GM18498 (cell line): ENCODE measurements around the gene GON4L.
"Not testable (repeated sequence)": the region's sequence is repeated elsewhere in the genome, so short reads cannot be mapped to it uniquely, and the experiment has no call there.

Experiments used
- ATAC-seq: cut with Tn5 transposase; IDR thresholded peaks from one replicate; pipeline ENCODE4 v1.9.1; 2021; ENCODE audit warnings: mild to moderate bottlenecking, moderate library complexity; ENCODE audit not compliant: unreplicated experiment

Gene GON4L

DNA sequence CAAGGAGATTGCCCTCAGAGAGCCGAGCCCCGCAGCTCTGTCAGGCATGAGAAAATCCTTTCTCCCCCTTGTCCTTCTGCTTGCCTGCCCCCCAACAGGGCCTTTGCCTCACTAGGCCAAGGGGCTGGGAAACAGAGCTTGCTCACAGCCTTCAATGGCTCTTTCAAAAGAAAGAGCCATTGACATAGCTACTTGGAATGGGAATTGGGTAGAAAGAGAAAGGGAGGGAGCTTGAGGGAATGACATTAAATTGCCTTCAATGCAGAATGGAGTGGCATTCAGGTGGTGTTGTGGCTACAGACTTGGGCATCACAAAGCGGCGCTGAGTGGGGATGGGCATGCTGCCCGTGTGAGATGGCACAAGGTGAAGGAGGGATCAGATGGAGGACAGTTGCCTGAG lies 15.5 kb upstream of the GON4L start:
- no peak for ATAC-seq

- ATAC-seq = no peak
Observed at GRCh38 chr1:155871390-155871789, 14.4 kb upstream of the GON4L start.

DNA sequence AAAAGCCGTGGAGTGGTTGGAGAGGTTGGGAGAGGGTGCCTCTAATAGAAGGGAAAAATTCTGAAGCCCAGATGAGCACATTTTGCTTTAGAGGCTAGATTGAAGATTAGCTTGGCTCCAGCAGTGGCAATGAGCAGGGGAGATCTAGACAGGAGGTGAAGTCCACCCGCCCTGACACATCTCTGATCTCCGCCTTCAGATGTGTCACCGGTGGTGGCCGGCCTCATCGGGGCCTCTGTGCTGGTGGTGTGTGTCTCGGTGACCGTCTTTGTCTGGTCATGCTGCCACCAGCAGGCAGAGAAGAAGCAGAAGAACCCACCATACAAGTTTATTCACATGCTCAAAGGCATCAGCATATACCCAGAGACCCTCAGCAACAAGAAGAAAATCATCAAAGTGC lies 10.8 kb upstream of the GON4L start:
- no peak for ATAC-seq

DNA sequence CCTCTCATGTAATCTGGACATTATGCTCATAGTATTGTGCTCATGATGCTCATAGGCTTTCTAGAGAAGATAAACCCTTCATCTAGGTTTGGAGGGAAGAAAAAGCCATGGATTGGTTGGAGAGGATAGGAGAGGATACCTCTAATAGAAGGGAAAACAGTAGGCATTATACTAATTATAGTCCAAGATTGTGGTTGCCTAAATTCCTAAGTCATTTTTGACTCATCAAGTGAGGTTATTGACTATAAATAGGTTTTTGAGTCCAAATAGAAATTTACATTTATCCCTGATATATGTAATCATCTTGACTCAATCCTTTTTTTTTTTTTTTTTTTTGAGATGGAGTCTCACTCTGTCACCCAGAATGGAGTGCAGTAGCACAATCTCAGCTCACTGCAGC lies 7.4 kb upstream of the GON4L start:
- no peak for ATAC-seq

DNA sequence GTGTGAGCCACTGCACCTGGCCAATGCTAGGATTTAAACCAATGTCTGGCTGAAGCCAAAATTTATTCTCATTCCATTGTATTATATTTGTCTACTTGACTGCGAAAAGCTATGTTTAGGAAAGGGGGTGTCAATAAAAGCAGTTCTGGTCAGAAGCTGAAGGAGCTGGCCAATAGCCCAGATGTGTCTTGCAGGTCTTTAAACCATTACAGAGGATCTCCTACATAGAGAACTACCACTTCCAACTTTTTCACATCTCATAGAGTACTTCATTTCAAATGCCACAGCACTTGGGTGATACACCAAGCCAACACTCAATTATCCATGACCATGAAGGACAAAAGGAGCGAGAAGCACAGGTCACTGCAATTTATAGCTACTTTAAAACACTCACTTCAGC lies 4.9 kb upstream of the GON4L start:
- no peak for ATAC-seq

- ATAC-seq = no peak
Observed at GRCh38 chr1:155860970-155861510, 4.0 kb upstream of the GON4L start.

GRCh38 chr1:155859881-155860871 lies 3.2 kb upstream of the GON4L start:
- peak; percentile 21 for ATAC-seq

DNA sequence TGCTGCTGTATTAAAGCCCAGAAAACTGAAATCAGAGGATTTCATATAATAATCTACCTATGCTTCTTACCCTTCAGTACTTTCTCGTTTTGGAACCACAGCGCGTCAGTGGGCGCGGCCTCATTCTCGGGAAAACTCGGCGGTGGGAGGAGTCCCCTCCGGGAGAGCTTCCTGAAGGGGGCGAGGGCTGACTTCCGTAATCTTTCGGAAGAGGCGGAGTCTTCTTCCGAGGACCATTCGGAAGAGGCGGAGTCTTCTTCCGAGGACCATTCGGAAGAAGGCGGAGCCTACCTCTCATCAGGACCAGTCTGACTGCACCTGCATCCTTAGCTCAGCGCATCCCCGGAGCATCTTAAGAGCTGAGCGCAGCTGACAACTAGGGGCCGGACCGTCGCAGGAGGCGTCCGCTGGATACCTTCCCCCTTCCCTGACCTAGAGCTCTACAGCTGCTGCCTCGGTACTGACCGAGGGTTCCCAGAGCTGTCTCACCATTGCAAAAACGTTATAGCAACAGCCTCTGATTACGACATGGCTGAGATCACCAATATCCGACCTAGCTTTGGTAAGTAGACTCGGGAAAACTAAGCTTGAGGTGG lies 2.3 kb upstream of the GON4L start, which contains the start of gene SYT11:
SYT11 (plus strand) TSS at position 334 of the 596 bp plus-strand sequence; CDS start at position 529, 195 bp downstream.
- peak; percentile 74 for ATAC-seq

DNA sequence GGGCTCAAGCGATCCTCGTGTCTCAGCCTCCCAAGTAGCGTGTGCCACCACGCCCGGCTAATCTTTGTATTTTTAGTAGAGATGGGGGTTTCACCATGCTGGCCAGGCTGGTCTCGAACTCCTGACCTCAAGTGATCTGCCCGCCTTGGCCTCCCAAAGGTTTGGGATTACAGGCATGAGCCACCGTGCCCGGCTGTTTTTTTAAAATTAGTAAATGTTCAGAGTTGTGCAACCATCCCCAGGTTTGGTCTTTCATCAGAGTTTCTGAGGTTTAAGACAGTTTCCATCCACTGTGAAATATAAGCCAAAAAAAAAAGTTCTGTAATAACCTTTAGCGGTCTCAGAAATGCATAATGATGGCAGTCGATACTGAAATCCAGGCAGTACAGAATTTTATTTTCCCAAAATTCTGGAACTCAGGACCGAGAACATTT lies 1.8 kb upstream of the GON4L start:
- peak; percentile 2 for ATAC-seq

DNA sequence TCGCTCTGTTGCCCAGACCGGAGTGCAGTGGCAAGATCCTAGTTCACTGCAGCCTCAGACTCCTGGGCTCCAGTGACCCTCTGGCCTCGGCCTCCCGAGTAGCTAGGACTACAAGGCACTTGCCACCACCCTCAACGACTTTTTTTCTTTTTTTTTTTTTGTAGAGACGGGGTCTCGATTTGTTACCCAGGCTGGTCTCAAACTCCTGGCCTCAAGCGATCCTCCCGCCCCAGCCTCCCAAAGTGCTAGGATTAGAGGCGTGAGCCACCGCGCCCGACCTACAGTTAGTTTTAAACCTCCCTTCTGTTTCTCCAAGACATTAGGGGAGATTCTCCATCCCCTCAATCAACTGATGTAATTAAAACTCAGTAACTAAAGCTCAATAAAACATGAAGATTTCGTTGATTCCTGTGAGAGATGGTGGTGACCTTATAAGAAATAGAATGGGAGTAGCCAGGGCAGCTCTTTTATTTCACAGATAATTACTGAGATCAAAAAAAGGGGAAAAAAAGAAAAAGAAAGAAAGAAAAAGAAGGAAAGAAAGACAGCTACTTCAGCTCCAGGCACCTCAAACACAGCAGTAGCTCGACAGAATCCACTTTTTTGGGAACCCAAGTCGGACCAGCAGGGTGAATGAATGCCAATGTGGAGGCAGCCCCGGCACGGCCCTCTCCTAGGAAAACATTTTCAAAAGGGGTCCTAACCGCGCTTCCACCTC lies 598 bp downstream of the GON4L start:
- no peak for ATAC-seq

DNA sequence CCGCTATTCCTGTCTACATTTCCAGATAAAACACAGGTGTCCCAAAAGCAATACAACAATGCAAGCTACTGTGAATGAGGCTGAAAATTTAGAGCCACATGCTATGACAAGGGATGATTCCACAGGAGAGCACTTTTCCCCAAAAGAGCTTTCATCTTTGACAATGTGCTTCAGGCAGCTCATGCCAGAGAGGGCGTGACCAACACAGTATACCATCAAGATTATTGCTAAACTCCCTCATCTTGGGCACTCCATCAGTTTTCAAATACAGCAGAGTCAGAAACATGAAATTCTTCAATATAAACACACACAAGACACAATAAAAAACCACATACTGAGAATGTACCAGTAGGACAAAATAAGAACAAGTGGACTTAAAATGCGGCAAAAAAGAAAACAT lies 6.7 kb downstream of the GON4L start:
- no peak for ATAC-seq

DNA sequence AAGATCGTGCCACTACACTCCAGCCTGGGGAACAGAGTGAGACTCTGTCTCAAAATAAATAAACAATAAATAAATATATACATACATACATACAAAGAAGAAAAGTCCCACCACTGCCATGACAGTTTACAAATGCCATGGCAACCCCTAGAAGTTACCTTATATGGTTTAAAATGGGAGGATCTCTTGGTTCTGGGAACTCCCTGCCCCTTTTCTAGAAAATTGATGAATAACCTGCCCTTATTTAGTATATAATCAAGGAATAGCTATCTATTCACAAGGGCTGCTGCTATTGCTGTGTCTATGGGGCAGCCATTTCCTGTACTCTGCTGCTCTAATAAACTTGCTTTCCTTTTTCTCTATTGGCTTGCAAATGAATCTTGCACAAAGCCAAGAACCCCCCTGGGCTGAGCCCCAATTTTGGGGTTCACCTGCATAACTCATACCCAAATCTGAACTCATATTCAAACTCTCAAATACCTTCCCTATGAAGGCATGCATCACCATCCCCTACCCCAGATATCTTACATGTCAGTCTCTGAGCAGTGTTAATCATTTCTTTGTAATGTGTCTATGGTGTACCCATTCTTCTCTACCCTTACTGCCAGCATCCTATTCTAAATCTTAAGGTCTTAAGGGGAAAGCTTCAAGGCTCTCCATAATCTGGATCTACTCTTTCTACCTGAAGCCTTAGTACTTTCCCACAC lies 9.0 kb downstream of the GON4L start:
- ATAC-seq = no peak

DNA sequence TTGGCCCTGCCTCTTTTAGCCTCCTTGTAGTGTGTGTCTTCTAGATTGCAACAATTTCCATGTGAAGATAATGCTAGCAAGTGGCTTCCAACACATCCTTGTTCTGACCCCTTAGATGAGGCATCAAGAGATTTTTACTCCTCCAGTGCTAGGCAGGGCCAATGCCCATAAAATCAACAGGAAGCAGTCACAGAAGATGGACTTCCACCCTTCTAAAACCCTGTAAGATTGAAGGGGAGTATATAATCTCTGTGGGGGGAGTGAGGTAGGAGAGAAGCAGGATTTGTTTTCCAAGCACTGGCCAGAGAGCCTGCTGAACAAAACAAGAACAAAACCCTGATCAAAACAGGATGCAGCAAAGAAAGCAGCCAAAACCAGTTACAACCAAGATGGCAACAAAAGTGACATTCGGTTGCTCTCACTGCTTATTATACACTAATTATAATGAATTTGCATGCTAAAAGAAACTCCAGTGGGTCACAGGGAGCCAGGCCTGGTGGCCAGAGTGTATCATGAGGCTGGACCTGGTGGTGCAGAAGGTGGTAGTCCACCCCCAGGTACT lies 12.1 kb downstream of the GON4L start:
- ATAC-seq = no peak

DNA sequence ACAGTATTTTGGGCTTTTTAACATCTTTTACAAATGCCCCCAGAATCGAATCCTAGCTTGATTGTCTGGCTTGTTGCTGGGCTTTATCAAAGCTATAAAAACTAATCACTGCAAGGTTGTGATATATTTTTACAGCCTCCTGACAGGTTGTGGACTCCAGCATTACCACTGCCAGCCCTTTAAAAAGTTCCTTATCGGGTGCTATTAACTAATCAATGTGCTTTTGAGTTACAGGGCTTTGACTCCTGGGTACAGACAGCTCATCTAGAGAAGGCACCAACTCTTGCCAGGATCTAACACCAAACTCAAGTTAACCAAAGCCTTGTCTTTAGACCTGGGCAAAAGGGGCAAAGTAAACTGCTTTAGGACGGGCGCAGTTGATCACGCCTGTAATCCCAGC lies 16.6 kb downstream of the GON4L start:
- ATAC-seq = no peak

DNA sequence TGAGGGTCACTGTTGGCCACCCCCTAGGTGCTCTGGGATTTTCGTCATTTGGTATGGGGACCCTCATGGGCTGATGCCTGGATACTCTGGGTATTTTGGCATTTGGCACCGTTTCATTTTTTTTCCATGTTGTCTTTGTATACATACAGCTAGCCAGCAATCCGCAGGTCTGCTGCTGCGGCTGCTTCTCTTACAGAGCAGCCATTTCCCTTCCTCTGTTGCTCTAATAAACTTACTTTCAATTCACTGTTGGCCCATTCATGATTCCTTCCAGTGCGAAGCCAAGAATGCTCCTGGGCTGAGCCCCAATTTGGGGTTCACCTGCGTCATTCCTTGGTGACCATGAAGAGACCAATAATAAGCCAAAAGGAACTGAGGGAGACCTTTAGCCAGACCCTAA lies 21.5 kb downstream of the GON4L start:
- ATAC-seq = no peak

GRCh38 chr1:155834927-155835399 lies 22.1 kb downstream of the GON4L start:
- ATAC-seq = not testable (repeated sequence)

DNA sequence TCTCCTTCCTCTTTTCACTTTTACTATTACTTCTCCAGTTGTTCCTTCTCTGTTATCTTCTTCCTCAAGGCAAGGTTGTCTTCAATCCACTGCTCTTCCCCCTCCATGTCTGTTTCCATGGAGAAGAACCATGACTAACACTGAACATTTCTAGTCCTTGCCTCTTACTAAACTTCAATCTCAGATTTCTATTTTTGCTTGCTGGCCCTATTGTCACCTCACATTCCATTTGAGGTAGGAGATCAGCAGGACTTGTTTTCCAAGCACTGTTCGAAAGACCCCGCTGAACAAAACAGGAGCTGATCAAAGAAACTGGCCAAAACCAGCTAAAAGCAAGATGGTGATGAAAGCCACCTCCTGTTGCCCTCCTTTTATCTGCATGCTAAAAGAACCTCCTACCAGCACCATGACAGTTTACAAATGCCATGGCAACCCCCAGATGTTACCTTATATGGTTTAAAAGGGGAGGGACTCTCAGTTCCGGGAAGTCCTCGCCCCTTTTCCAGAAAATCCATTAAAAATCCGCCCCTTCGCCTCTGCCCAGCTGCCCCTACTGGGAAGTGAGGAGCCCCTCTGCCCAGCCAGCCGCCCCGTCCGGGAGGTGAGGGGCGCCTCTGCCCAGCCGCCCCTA lies 22.6 kb downstream of the GON4L start:
- no peak for ATAC-seq

- ATAC-seq = no peak
Observed at GRCh38 chr1:155833665-155834295, 23.2 kb downstream of the GON4L start.
